ENCODE results near the gene COQ8A.
"Not testable (repeated sequence)": the region's sequence is repeated elsewhere in the genome, so short reads cannot be mapped to it uniquely, and the experiment has no call there.

- TF ChIP-seq CTCF, POLR2A (IDR thresholded peaks at IDR 0.05): not testable (repeated sequence)
Observed at GRCh38 chr1:226929260-226930111, 10.6 kb upstream of the COQ8A start.
